A204.1 (cell line): Measurements from ENCODE around the gene KCND3.

Source experiments
- FAIRE-seq: peaks from 2 replicates; lab custom pipeline; 2012; peaks lifted over from hg19 to GRCh38; lab: Jason Lieb, UNC

KCND3 gene

DNA sequence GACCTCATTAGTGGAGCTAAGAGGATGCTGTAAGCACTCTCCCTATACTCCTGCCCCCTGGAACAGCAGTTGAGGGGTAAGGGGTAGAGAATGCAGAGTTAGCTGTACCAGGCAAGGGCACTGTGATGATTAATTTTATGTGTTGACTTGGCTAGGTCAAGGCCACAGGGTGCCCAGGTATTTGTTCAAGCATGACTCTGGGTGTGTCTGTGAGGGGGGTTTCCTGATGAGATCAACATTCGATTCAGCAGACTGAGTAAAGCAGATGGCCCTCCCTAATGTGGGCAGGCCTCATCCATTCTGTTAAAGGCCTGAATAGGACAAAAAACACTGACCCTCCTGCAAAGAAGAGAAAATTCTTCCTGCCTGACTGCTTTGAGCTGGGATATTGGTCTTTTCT is 110.8 kb downstream of the KCND3 start:
- FAIRE-seq: no peak

DNA sequence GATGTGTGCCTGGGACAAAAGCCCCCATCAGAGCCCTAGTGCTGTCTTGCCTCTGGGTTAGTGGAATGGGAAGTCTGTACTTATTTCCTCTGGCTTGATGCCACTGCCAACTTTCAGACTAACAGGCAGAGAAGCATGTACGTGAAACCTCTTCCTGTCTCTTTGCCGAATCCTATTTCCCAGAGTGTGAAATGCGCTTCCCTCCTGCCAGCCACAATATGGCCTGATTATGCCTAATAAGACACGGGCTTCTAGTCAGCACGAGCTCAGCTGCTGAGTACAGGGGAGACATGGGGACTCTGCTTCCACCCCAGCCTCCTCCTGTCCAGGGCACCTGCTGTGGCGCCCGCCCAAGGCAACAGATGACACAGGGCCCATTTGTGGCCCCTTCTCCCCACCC is 111.4 kb downstream of the KCND3 start:
- no peak for FAIRE-seq

DNA sequence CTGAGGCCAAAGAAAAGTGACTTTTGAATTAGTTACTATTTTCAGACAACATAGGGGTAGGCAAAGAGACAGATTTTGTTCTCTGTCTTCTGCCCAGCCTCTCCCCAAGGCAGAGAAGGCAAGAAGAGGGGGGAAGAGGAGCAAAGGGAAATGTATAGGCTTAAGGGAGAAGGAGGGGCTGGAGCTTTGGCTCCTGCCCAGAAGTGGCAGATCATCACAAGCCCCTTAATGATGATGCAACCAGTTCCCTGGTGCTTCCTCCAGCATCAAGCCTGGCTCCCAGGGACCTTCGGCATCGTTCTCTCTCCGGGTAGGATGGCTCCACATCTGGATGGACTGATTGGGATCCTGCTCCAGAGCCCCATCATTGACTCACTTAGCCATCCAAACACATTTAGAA is 112.8 kb downstream of the KCND3 start:
- FAIRE-seq: no peak

DNA sequence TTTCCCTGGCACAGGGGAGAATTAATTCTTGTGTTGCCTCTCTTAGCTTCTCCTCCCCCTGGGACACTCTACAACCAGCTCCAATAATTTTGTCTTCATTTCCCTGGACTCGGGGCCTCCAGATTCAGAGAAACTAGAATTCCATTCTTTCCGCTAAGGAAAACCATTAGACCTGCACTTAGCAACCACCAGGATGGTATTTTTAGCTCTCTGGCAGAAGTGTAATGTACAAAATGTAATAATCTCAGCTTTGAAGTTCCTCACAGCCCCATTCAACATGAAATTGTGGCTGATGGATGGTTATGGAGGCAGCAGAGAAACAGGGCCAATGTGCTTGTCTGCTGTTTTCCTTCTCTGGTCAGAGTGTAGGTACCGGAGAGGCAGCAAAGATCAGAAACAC is 113.8 kb downstream of the KCND3 start:
- FAIRE-seq: no peak

DNA sequence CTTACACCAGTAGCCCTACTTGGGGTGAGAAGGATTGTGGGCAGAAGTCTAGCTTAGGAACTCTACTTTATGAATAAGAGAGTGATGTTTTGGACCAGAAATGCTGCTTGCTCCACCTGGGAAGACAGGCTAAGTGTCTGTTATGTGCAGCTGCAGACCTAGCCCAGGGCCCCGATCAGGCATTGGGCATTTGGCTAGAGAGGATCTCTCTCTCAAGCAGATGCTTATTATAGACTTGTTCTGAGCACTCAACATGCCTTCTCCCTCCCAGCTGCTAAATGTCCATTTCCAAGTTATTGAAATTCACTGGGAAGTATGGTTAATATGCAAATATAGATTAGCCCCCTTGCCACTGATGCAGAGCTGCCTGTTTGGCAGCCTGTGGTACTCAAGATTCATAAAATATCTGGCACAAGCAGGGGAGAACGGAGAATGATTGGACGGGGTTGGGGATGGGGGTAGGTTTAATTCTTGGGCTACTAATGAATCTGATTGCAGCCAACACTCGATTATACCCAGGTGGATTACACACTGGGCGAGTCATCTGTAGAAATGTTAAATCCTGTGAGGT is 115.9 kb downstream of the KCND3 start:
- FAIRE-seq: no peak

DNA sequence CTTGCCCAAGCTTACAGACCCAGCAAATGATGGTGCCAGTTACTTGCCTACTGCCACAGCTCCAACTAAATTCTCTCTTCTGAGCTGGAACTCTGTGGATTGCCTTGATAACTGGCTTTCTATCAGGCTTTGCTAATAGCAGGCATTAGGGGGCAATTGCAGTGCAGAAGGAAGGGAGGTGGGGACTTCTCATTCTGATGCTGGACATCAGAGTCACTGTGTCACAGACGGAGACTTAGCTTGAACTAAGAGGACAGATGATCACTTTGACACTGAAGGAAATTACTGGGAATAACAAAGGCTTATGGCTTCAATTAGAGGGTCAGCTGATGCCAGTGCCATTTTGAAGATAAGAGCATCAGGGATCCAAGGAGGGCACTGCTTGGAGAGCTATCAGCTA is 119.3 kb downstream of the KCND3 start:
- FAIRE-seq: no peak

DNA sequence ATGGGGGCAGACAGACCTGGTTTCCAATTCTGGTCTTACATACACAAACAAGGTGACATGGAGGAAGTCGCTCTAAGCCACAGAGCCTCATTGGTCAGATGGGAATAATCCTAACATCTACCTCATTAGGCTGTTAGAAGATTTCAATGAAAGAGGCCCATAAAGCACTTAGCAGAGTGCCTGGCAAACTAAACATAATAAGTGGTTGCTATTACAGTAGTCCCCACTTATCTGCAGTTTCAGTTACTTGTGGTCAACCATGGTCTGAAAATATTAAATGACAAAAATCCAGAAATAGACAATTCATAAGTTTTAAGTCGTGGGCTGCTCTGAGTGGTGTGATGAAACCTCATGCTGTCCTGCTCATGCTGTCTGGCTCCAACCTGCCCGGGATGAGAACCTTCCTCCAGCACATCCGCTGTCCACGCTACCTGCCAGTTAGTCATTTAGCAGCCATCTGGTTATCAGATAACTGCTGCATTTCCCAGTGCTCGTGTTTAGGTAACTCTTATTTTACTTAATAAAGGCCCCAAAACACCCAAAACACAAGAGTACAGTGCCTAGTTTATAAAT is 121.5 kb downstream of the KCND3 start:
- no peak for FAIRE-seq

DNA sequence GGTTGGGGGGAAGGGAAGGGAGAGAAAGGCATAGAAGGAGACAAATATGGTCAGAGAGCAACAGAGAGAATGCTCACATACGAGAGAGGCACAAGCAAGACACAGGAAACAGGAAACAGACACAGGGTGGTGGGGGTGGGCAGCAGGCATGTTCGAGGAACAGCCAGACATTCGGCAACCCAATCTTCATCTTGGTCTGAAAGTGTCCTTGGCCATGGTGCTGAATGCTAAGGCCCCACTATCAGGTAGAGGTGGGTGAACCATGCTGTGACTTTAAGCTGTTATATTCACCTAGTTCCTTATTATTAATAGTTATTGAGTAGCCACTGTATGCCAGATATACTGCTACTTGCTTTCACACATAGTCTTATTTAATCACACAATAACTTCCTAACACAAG is 124.6 kb downstream of the KCND3 start:
- FAIRE-seq: no peak

DNA sequence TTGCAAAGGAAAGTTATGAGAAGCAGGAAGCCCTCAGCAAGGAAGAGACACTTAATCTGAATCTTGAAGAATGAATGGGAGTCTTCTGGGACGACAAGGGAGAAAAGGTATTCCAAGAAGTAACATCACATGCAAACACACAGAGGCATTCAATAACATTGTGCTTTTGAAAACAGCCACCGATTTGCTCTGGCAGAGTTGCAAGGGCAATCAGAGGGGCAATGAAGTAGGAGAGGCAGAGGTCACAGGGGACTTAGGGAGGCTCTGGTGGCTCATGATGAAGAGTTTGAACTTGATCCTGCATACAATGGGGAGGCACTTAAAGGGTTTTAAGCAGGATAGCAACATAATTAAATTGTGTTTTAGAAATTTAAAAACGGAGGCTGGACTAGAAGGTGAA is 126.1 kb downstream of the KCND3 start:
- FAIRE-seq: no peak

DNA sequence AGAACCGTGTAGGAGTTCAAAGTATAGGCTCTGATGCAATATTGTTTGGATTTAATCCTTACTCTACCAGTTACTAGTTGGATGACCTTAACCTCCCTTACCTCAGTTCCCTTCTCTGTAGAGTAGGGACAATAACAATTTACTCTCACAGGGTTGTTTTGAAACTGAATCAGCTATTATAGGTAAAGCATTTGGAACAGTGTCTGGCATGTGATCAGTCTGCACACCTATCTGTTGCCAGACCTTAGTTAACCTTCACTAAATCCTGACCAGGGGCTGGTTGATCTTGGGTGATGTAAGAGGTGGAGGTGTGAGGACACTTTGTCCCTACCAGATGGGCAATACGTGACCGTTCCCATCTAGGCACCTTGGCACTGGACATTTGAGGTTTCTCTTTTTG is 126.9 kb downstream of the KCND3 start:
- FAIRE-seq: no peak

DNA sequence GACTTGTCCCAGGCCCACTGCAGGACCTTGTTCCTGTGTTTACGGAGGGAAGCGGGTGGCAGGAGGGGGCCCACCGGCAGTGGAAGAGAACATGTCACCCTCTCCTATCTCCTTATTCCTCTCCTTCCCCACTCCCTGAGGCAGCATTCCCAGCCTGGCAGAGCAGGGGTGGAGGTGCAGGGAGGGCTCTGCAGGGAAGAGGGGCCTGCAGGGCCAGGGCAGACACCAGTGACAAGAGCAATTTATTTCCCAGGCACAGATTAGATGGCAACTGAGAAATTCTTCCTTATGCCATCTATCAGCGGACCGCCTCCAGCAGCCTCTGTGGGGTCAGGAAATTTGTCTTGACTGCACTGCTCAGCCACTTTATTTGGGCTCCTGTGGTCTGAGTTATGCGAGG is 127.9 kb downstream of the KCND3 start:
- no peak for FAIRE-seq

DNA sequence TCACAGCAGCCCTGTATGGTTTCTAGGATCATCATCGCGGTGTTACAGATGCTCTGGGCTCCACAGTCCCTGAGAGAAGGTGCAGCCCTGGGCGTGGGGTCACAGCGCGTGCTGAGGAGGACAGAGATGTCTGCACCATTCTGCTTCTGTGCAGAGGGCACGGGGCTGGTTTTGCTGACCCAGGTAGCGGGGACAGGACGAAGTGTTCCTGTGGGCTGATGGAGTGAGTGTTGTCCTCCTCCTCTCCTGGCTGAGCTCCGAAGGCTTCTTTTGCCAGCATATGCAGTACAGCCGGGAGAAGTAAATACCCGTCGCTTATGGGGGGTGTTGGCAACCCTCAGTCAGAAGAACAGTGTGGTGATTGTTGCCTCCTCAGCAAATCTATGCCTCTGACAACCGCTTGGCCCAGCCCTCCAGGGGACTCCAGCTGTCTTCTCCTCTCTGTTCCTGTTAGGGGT is 132.2 kb downstream of the KCND3 start:
- FAIRE-seq: no peak

DNA sequence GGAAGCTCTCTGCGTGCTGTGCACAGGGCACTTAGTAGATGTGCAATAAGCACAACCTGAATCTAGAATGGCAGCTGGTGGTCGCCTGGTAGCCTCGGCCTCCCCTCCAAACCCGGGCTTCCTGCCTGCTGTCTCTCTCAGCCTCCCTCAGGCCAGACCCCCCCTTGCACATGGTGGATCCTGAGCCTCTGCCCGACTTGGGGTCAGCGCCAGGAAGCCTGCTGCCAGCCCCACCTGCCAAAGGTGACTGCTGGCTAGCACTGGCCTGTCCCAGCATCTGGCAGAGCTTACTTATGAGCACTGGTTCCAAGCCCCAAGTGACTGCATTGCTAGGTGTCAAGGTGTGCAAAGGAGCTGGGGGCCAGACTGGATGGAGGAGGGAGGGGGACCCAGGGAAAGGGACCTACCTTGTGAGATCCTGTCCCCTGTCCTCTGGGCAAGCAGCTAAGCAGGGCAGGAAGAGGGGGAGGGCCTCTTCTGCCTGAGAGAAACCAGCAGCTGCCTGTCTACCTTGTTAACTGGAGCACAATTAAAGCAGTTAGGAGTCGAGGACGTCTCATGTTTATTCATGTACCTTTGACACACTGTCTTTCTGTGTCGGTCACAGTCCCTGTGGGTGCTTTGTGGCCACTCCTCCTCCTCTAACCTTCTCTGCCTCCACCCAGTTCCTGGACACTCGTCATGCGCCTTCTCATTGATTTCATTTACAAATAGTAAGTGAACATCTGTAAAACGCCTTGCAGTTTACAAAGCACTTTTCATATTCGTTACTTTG is 132.9 kb downstream of the KCND3 start:
- no peak for FAIRE-seq

DNA sequence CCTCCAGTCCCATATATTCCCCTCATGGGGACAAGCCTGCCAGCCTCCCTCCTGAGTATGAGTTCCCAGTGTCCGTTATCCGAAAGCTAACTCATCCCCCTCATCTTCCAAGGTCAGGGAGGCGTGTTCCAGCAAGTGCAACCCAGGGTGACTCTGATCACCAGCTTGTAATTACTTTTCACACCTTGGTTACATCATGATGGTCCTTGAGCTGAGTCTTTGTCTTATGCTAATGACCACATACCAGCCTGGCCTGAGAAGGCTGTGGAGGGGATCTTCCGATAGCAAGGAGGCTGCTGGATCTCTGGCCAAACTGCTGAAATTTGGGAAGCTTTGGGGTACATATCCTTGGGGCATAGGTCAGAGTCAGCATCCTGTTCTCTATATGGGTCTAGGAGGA is 134.2 kb downstream of the KCND3 start:
- no peak for FAIRE-seq

DNA sequence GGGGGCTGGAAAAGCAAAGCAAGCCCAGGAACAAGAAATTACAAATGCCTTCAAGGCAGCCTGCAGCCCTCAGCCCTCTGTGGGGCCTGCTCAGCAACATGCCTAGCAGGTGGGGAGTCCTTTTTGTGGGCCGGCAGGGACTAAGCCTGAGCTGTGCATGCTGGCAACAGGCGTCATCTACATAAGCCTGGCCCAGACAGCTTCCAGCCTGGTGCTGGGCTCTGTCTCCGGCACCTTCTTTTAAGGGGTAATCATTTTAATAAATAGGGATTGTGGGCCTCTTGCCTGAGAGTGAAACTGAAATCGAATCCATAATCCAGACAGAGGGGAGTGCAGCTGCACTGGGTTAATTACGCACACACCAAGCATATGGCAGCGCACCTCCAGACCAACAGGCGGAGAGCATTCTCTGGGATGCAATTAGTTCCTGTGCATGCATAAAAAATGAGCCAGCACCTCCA is 137.2 kb downstream of the KCND3 start:
- FAIRE-seq: no peak

DNA sequence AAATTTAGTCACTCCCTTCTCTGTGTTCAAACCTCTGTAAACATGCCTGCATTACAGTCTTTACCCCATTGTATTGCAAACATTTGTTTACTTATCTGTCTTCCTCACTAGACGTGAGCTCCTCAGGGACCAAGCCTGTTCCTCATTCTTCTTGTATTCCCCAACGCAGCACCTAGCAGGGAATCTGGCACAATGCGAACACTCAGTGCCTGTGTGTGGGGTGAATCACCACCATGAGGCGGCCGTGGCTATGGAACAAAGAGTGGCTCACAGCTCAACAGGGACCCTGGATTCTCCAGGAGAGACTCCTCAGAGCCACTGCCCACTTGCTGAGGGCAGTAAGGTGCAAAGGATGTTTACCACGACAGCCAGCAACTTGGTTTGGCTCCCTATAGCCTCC is 137.9 kb downstream of the KCND3 start:
- no peak for FAIRE-seq

DNA sequence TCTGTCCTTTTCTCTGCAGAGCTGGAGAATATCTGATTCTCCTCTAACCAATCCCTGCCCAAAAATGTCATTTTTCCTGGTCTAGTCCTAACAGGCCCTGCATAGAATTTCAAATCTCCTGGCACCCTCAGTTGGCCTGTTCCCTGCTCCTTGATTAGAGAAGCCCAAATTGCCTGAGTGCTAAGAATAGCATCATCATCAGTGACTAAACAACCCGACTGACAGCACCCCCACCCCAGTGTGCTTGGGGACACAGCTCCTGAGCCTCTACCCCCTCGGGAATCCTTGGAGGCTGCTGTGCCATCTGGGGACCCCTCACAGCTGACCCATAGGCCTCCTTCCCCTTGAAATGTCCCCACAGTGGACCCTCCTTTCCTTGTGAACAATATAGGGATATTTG is 139.4 kb downstream of the KCND3 start:
- no peak for FAIRE-seq

DNA sequence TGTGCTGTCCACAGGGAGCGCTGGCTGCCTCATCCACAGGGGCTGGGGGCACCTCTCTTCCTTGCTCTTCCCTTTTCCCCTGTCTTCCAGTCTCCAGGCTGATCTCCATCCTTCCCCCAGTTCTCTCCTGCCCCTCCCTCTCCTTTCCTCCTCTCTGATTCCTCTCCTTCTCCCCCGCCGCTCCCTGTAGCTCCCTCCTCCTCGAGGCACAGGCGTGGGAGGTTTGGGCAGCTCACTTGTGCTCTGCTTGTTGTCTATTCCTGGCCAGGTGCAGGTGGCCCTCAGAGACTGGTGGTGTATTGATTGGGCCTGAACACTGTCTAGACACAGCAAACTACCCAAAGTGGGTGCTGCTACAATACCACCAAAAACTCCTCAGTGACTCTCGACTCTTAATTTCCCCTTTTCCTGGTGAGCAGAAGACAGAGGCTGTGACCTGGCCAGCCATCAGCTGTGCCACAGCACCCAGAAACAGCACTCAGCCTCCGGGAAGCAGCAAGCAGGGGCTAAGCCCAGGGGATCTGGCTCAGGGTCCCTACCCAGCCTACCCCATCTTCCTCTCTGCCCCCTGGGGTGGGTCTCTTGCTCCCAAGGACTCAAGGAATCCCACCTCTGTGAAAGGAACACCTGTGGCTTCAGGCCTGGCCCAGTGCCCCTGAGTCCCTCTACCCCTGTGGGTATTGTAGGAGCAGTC is 140.5 kb downstream of the KCND3 start:
- FAIRE-seq: no peak

DNA sequence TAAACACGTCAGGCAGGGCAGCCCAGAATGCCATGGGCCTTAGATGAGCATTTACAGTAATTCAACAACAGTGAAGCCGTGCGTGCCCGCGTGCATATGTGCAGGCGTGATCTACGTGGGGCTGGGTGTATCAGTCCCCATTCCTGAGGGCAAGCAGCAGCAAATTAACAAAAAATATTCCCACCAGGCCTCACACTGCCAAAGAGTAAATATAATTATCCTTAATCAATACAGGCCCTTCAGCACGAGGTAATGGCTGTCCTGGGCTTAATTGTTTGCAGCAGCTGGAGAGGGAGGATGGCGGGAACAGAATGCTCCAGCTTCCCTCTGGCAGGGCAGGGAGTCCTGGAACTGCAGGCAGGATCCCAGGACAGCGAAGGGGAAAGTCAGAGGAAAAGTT is 142.0 kb downstream of the KCND3 start:
- FAIRE-seq: no peak

DNA sequence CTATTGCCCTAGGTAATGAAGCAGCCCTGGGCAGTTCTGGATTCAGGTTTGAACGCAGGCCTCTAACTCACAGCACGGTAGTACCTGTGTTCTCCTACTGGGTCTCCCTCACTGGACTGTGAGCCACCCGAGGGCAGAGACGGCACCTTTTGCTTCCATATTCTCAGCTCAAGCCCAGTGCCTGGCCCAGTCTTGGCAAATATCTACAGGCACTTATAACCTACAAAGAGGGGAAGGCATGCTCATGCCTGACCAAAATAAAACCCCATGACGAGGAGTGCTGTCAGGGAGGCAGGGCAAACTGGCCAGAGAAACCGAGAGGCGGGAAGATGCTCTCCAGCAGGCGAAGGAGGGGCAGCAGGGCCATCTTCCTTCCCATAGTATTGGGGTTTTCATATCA is 142.6 kb downstream of the KCND3 start:
- no peak for FAIRE-seq

DNA sequence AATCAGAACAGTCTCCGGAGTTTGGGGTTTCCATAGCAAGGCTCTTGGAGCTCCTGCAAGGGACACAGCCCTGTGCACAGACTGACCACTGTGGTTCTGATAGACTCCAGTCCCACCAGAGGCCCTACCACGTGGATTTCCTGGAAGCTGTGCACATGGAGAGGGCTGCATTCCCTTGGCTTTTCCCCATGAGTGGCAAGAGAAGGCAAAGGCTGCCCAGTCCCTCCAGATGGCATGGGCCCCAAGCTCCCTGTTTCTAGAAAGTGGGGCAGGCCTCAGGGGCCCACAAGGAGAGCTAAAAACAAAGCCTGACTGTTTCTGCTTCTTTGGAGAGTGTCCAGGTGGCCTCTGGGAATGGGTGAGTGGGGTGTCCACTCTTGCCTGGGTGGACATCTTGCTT is 146.3 kb downstream of the KCND3 start:
- FAIRE-seq: no peak

DNA sequence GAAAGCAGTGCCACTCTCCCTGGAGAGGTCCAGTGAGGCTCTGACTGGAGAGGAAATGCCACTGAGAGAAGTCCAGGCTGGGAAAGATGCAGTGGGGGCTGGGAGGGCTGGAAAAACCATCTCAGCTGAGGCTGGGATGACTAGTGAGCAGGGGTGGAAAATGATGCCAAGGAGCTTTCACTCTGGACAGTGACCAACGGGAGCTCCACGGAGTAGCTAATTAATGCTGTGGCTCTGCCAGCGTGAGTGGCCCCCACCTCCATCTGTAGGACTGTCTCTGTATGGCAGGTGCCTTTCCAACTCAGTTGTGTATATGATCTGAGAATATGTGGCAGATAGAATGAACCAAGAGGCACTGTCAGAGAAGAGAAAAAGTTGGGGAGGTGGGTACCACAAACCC is 147.1 kb downstream of the KCND3 start:
- no peak for FAIRE-seq

DNA sequence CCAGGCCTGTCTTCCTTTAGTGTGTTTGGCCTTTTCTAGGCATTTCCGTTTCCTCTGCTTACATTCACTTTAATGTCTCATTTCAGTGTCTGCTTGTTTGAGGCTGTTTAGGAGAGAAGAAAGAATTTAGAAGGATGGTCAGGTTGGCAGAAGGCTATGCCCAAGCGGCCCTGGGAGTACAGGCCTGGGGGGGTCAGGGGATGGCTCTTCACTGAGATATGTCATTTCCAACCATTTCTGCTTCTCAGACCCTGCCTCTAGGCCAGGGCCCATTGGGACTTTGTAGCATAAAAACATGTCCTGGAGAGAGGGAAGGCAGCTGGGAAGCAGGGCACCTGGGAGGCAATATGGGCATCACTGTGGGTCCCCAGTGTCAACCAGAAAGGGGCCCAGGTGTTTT is 147.7 kb downstream of the KCND3 start:
- no peak for FAIRE-seq
